ENCODE measurements around the gene DDX39A.

Gene DDX39A

DNA sequence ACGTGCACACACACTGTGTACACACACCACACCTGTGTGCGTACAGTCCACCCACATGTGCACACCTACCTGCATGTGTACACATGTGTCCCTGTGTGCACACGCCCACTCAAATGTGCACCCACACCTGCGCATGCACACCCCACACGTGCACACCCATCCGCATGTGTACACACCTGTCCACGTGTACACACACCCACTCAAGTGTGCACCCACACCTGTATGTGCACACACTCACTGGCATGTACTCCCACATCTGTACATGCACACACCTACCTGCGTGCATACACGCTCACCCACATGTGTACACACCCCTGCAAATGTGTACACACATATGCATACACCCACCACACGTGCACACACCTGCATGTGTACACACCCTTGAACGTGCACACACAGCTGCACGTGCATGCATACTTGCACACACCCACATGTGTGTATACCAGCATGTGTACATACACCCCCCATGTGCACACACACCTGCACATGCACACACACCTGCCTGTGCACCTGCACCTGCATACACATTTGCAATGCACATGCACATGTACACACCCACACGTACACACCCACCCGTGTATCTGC, 24.6 kb upstream of the DDX39A start:
- TF ChIP-seq POLR2A (IDR thresholded peaks at IDR 0.05; ENCODE audit: low read depth, low read length) (no peak), POLR2AphosphoS5 (IDR thresholded peaks at IDR 0.05; ENCODE audit: low read depth, low read length) (no peak), TAF1 (IDR thresholded peaks at IDR 0.05; ENCODE audit: borderline replicate concordance, low read depth, low read length) (no peak)

DNA sequence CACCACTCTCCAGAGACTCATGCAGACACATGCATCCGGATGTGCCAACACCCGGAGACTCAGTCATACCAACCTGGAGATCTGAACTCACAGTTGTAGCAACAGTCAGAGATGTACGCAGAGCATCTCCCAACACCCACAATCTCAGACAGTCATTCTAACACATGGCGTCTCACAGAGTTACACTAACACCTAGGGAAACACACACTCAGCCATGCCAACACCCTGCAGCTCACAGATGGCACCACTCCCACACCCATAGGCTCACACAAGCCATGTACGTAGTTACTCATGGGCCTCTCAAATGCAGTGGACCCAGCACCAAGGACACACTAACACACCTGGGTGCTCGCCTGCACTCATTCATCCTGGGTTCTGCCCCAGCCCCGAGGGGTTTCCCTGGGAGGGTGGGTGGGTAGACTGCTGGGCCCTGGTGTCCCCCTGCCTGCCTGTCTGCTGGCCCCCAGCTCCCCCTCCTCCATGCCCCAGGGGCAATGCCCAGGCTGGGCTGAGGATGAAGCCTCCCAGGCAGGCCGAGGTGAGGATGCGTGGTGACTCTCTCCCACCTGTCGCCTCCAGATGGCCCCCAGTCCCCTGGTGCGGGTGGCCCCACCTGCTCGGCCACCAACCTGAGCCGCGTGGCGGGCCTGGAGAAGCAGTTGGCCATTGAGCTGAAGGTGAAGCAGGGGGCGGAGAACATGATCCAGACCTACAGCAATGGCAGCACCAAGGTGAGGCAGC, 23.9 kb upstream of the DDX39A start:
- FAIRE-seq (no peak), DNase-seq (ENCODE audit: insufficient read length) (no peak)
- TF ChIP-seq POLR2AphosphoS5 (IDR thresholded peaks at IDR 0.05; ENCODE audit: low read depth, low read length) (no peak), POLR2A (IDR thresholded peaks at IDR 0.05; ENCODE audit: low read depth, low read length) (no peak), TAF1 (IDR thresholded peaks at IDR 0.05; ENCODE audit: borderline replicate concordance, low read depth, low read length) (no peak)

More for the DNA sequence above, 24.6 kb upstream of the DDX39A start:
- DNase-seq (ENCODE audit: insufficient read length) (no peak), FAIRE-seq (no peak)

DNA sequence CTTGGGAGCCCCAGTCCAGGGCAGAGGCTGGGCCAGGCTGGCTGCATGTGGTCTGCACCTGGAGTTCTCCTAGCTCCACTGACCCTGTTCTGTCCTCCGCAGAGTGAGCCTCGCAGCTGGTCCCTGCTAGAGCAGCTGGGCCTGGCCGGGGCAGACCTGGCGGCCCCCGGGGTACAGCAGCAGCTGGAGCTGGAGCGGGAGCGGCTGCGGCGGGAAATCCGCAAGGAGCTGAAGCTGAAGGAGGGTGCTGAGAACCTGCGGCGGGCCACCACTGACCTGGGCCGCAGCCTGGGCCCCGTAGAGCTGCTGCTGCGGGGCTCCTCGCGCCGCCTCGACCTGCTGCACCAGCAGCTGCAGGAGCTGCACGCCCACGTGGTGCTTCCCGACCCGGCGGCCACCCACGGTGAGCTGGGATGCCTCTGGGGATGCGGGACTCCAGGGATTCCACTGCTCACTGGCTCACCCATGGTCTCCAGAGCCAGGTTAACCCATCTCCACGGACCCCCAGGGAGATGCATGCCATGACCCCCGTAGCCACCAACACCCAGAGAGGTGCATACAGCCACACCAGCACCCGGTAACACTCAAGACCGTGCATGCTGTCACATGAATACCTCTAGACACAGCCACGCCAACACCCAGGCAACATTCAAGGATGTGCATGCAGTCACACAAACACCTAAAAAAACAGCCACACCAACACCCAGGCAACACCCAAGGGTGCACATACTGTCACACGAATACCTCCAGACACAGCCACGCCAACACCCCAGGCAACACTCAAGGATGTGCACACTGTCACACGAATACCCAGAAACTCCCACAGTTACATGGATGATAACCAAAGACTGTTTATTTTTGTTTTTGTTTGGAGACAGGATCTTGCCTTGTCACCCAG, 22.1 kb upstream of the DDX39A start:
- DNase-seq (ENCODE audit: insufficient read length) (no peak), FAIRE-seq (no peak)
- TF ChIP-seq POLR2A (IDR thresholded peaks at IDR 0.05; ENCODE audit: low read depth, low read length) (no peak), POLR2AphosphoS5 (IDR thresholded peaks at IDR 0.05; ENCODE audit: low read depth, low read length) (no peak), TAF1 (IDR thresholded peaks at IDR 0.05; ENCODE audit: borderline replicate concordance, low read depth, low read length) (no peak)

DNA sequence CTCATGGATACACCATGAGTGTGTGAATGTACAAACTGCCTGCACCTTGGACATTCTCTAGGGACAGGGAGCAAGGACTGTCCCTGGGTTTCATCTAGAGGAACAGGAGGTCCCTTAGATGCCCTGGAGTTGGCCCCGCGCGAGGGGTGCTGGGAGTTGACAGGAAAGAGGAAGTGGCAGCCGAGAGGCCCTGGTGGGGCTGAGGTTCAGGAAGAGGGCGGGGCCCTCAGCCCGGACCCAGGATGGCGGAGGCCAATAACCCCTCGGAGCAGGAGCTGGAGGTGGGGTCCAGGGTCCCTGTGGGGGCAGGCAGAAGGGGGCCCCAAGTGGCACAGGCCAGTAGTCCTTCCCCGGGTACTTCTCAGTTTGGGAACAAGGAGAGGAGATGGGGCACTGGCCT, 20.9 kb upstream of the DDX39A start:
- DNase-seq (ENCODE audit: insufficient read length) = peak; percentile 86
- FAIRE-seq = peak; percentile 82
- TF ChIP-seq TAF1 (IDR thresholded peaks at IDR 0.05; ENCODE audit: borderline replicate concordance, low read depth, low read length) (peak; percentile 70), POLR2A (IDR thresholded peaks at IDR 0.05; ENCODE audit: low read depth, low read length) (peak; percentile 81), POLR2AphosphoS5 (IDR thresholded peaks at IDR 0.05; ENCODE audit: low read depth, low read length) (peak; percentile 68; the same call in 1 of the 2 replicates)

DNA sequence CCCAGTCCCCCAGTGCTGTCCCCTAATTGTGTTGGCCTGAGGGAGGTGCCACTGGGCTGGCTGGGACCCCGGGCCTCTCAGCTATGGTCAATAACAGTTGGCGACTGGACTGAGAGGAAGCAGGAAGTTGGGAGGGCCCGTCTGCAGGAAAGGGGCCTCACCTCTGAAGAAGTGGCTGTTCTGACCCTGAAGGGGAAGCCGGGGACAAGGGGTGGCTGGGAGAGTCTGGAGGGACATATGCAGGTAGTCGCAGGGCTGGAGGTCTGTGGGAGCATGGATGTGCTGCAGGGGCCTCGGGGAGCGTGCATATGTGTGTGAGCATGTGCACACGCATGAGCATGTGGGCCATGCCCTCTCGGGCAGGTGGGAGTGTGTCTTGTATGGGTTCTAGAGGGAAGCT, 19.9 kb upstream of the DDX39A start:
- no peak for TF ChIP-seq TAF1 (IDR thresholded peaks at IDR 0.05; ENCODE audit: borderline replicate concordance, low read depth, low read length)
- no peak for TF ChIP-seq POLR2AphosphoS5 (IDR thresholded peaks at IDR 0.05; ENCODE audit: low read depth, low read length)
- TF ChIP-seq POLR2A (IDR thresholded peaks at IDR 0.05; ENCODE audit: low read depth, low read length) = no peak
- no peak for FAIRE-seq

DNA sequence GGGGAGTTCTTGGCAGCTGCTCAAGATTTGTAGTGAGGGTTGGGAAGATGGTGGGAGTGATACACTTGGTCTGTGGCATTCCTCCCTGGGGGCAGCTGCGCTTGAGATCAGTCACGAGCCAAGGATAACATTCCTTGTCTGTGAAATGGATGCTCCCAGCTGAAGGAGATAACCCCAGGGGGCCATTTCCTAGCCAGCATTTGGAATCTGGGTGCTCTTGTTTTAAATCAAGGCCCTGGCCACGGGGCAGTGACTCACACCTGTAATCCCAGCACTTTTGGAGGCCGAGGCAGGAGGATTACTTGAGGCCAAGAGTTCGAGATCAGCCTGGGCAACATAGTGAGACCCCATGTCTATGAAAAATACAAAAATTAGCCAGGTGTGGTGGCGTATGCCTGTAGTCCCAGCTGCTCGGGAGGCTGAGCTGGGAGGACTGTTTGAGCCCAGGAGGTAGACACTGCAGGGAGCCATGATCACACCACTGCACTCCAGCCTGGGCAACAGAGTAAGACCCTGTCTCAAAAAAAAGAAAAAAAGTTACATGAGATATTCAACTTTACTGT, 18.5 kb upstream of the DDX39A start:
- TF ChIP-seq POLR2A (IDR thresholded peaks at IDR 0.05; ENCODE audit: low read depth, low read length) (no peak), TAF1 (IDR thresholded peaks at IDR 0.05; ENCODE audit: borderline replicate concordance, low read depth, low read length) (no peak), POLR2AphosphoS5 (IDR thresholded peaks at IDR 0.05; ENCODE audit: low read depth, low read length) (no peak)
- no peak for FAIRE-seq
- DNase-seq (ENCODE audit: insufficient read length) = no peak

More for the DNA sequence above, 19.9 kb upstream of the DDX39A start:
- DNase-seq (ENCODE audit: insufficient read length) = no peak

DNA sequence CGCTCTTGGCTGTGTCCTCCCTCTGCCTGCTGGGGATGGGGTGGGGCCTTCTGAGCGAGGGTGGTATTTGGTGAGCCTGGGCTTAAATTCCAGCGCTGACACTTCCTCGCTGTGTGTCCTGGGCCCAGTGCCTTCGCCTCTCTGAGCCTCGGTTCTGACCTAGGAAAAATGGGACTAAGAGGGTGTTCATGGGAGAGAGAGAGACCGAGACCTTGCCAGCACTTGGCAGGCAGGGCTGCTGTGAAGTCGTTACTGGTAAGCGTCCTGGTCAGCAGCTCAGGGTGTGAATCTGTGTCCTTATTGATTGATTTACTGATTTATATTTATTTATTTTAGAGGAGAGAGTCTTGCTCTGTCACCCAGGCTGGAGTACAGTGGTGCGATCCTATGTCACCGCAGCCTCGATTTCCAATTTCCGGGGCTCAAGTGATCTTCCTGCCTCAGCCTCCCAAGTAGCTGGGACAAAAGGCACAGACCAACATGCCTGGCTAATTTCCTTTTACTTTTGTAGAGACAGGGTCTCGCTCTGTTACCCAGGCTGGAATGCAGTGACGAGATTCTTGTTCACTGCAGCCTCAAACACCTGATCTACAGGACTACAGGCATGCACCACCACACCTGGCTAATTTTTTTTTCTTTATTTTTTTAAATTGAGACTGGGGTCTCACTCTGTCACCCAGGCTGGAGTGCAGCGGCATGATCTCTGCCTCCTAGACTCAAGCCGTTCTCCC, 16.3 kb upstream of the DDX39A start:
- FAIRE-seq (no peak), DNase-seq (ENCODE audit: insufficient read length) (no peak)
- no peak for TF ChIP-seq TAF1 (IDR thresholded peaks at IDR 0.05; ENCODE audit: borderline replicate concordance, low read depth, low read length)
- no peak for TF ChIP-seq POLR2A (IDR thresholded peaks at IDR 0.05; ENCODE audit: low read depth, low read length)
- no peak for TF ChIP-seq POLR2AphosphoS5 (IDR thresholded peaks at IDR 0.05; ENCODE audit: low read depth, low read length)

DNA sequence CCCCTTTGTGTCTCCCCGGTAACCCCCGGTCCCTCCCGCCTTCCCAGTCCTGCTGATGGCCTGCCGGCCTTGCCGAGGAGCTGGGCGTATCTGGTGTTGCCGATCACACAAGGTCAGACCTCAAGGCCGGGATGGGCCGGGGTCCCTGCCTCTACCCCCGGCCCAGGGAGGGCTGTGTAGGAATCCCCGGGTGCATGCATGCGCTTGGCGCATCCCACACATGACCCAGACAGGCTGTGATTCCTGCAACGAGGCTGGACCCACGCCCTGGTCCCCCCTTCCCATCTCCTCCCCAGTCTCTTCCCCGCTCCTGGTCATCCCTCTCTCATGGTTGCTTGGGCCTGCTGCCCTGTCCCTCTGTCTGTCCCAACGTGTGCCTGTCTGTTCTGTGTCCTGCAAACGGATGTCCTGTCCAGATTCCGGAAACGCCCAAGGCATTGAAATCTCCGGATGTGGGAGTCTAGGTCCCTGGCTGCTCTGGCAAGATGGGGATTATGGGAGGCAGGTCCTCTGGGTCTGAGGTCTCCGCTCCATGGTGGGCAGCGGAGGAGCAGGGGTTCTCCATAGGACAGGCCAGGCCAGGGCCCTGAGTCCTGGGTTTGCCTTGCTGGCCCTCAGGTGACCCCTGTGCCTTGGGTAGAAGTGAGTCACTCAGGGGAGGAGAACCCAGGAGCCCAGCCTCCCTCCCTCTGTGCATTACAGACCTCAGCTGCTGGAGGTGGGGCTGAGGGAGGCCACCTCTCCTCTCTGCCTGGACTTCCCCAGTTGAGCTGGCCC, 15.6 kb upstream of the DDX39A start:
- DNase-seq (ENCODE audit: insufficient read length) = no peak
- no peak for FAIRE-seq
- no peak for TF ChIP-seq TAF1 (IDR thresholded peaks at IDR 0.05; ENCODE audit: borderline replicate concordance, low read depth, low read length)
- no peak for TF ChIP-seq POLR2A (IDR thresholded peaks at IDR 0.05; ENCODE audit: low read depth, low read length)
- TF ChIP-seq POLR2AphosphoS5 (IDR thresholded peaks at IDR 0.05; ENCODE audit: low read depth, low read length) = no peak

DNA sequence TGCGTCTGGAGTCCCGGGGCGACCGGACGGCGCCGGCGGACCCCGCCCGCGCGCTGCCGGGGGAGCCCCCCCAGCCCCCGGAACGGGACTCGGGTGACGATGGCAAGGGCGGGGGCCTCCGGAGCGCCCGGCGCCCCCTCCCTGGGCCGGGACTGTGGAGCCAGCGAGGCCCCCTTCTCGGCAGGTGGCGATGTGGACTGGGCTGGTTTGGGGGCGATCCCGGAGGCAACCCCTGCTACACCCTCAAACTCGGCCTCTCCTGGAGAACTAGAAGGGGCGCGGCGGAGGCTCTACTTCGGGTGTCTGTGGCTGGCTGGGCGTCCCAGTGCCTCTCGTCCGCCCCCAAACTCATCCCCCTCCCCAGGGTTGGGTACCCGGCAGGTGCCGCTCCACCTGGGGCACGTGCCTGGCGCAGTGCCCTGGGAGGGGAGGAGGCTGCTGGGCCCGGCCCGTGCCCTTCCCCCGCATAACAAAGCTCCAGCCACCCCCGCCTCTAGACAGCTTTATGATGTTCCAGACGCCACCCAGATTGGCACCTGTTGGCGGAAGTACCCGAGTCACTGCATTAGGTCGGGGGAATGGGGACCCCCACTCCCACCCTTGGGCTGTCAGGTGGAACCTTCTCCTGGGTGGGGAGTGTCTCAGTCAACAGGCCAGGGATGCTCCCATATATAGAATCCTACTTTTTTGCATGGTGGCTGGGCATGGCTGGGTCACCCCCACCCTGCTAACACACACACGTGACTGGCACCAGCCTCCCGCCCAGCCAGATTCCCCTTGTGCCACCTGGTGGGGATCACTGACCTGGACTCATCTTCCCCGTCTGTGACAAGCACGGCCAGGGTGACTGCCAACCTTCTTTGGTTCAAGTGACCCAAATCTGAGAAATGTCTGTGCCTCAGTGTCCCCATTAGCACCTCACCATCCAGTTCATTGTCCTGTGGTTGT, 14.7 kb upstream of the DDX39A start:
- DNase-seq (ENCODE audit: insufficient read length) (no peak), FAIRE-seq (no peak)
- no peak for TF ChIP-seq POLR2AphosphoS5 (IDR thresholded peaks at IDR 0.05; ENCODE audit: low read depth, low read length)
